HCT116 (cell line): Measurements from ENCODE around the gene PPM1A. TPM values are rescaled to one million over a fixed set of nuclear protein-coding genes. Genes with fewer than 3 reads are reported as not detected.
A peak's percentile ranks its signal among the peaks of the same experiment; 100 is the strongest.

Experiments
- ATAC-seq: fragments of 200-7000 bp; cut with Tn5 transposase; 2 replicates; pipeline ENCODE4 v1.9.1; 2020; ENCODE audit warnings: mild to moderate bottlenecking, moderate library complexity
- BruUV-seq: library from RNA; stranded (reverse); fragments of 400-500 nt; replicated peaks from 2 replicates; lab custom pipeline; 2021; lab: Mats Ljungman, UMichigan
- CTCF ChIA-PET: fragments of 300-600 bp; sonication (Branson Sonifier 250); formaldehyde crosslinking; loops from one replicate; lab custom pipeline; 2021; ENCODE audit warnings: antibody characterized with exemption; lab: Charles Lee
- POLR2A ChIA-PET: fragments of 300-600, 350-600 bp; sonication (Branson Sonifier 250); formaldehyde crosslinking; loops from one replicate; lab custom pipeline; 2021; ENCODE audit warnings: antibody characterized with exemption; lab: Charles Lee
- RAD21 ChIA-PET, 2 experiments: fragments of 300-600 bp; sonication (Branson Sonifier 250); formaldehyde crosslinking; loops; one replicate each; lab custom pipeline; 2023; ENCODE audit warnings: low total read pairs in 2 of 2; ENCODE audit not compliant: uncharacterized antibody in 2 of 2, unreplicated experiment in 2 of 2, low non-redundant PET in 1 of 2; lab: Charles Lee
- DNase-seq: peaks from one replicate; pipeline ENCODE4 v3.0.0-alpha.2; 2010; ENCODE audit warnings: low read depth, low spot score
- H2AFZ ChIP-seq: fragments of 200-600 bp; shearing (Covaris generic), sonication (generic); 2 replicates; pipeline ENCODE4 v1.6.1; 2017; ENCODE audit warnings: low read depth, mixed run types, mixed read lengths, antibody characterized with exemption, low read length; ENCODE audit not compliant: poor library complexity, severe bottlenecking
- H3K27ac ChIP-seq: 2 replicates; pipeline ENCODE4 v1.5.1; 2012; ENCODE audit warnings: low read depth, low read length
- H3K27me3 ChIP-seq: fragments of 200-600 bp; sonication (generic); 2 replicates; pipeline ENCODE4 v1.6.1; 2016; ENCODE audit warnings: mixed run types, low read length, mixed read lengths; ENCODE audit not compliant: insufficient read depth
- H3K36me3 ChIP-seq, 2 experiments: fragments of 200-500 bp in 1 of 2; fragments of 200-600 bp in 1 of 2; sonication (Bioruptor generic) in 1 of 2; sonication (generic) in 1 of 2; 2 replicates each; pipeline versions ENCODE4 v1.5.1 to v1.6.1; 2014 to 2016; ENCODE audit warnings: low read length in 2 of 2, inconsistent platforms in 1 of 2, mixed read lengths in 1 of 2, mixed run types in 1 of 2; ENCODE audit not compliant: insufficient read depth in 2 of 2, control insufficient read depth in 1 of 2
- H3K4me1 ChIP-seq, 2 experiments: fragments of 200-600 bp in 1 of 2; sonication (generic) in 1 of 2; 2 replicates each; pipeline versions ENCODE4 v1.5.1 to v1.6.1; 2012 to 2017; ENCODE audit warnings: low read length in 2 of 2, inconsistent platforms in 1 of 2, mild to moderate bottlenecking in 1 of 2, mixed read lengths in 1 of 2, mixed run types in 1 of 2, moderate library complexity in 1 of 2; ENCODE audit not compliant: insufficient read depth in 2 of 2, control insufficient read depth in 1 of 2
- H3K4me2 ChIP-seq: fragments of 200-600 bp; sonication (generic); 2 replicates; pipeline ENCODE4 v1.6.1; 2017; ENCODE audit warnings: mixed run types, low read length, mixed read lengths
- H3K4me3 ChIP-seq, 2 experiments: fragments of 200-600 bp in 1 of 2; sonication (generic) in 1 of 2; replicated peaks in 1 of 2; 2 replicates each; pipeline ENCODE4 v1.5.1; 2011 to 2016; ENCODE audit warnings: low read length in 2 of 2, control low read depth in 1 of 2, low read depth in 1 of 2, mild to moderate bottlenecking in 1 of 2, mixed read lengths in 1 of 2, mixed run types in 1 of 2
- H3K79me2 ChIP-seq: fragments of 200-600 bp; sonication (generic); 2 replicates; pipeline ENCODE4 v1.6.1; 2017; ENCODE audit warnings: mild to moderate bottlenecking, mixed run types, low read length, moderate library complexity, mixed read lengths; ENCODE audit not compliant: insufficient read depth
- H3K9ac ChIP-seq: fragments of 200-600 bp; sonication (generic); 2 replicates; pipeline ENCODE4 v1.6.1; 2016; ENCODE audit warnings: low read length, mixed read lengths
- H3K9me2 ChIP-seq: fragments of 200-600 bp; sonication (generic), shearing (Covaris generic); 2 replicates; pipeline ENCODE4 v1.6.1; 2017; ENCODE audit warnings: mixed run types, mild to moderate bottlenecking, moderate library complexity; ENCODE audit not compliant: insufficient read depth
- H3K9me3 ChIP-seq, 2 experiments: fragments of 200-500 bp in 1 of 2; fragments of 200-600 bp in 1 of 2; sonication (Bioruptor generic) in 1 of 2; sonication (generic) in 1 of 2; 2 replicates each; pipeline ENCODE4 v1.6.1; 2014 to 2017; ENCODE audit warnings: low read length in 2 of 2, mixed read lengths in 2 of 2, inconsistent platforms in 1 of 2, low read depth in 1 of 2, mild to moderate bottlenecking in 1 of 2, mixed run types in 1 of 2, moderate library complexity in 1 of 2; ENCODE audit not compliant: control insufficient read depth in 1 of 2, insufficient read depth in 1 of 2
- H4K20me1 ChIP-seq: fragments of 200-600 bp; sonication (generic), shearing (Covaris generic); 2 replicates; pipeline ENCODE4 v1.6.1; 2017; ENCODE audit warnings: mixed run types, mild to moderate bottlenecking, moderate library complexity; ENCODE audit not compliant: insufficient read depth
- CTCF ChIP-seq, 3 experiments: fragments of 200-600 bp in 1 of 3; sonication (generic) in 1 of 3; IDR thresholded peaks in 2 of 3; conservative IDR thresholded peaks in 1 of 3; 2 replicates each; pipeline ENCODE4 v1.5.1; 2012 to 2017; ENCODE audit warnings: low read depth in 2 of 3, low read length in 2 of 3, antibody characterized with exemption in 1 of 3, borderline replicate concordance in 1 of 3, control low read depth in 1 of 3, mild to moderate bottlenecking in 1 of 3, mixed read lengths in 1 of 3, mixed run types in 1 of 3, moderate library complexity in 1 of 3; ENCODE audit not compliant: insufficient read depth in 1 of 3
- ELF1 ChIP-seq: IDR thresholded peaks from 2 replicates; pipeline ENCODE4 v1.6.1; 2012; ENCODE audit warnings: low read depth, borderline replicate concordance
- EZH2 ChIP-seq: fragments of 200-600 bp; sonication (generic); IDR thresholded peaks from 2 replicates; pipeline ENCODE4 v1.6.1; 2017; ENCODE audit warnings: antibody characterized with exemption, mixed run types
- EZH2phosphoT487 ChIP-seq: fragments of 200-600 bp; IDR thresholded peaks from 2 replicates; pipeline ENCODE4 v1.6.1; 2018; ENCODE audit warnings: antibody characterized with exemption, borderline replicate concordance
- MAX ChIP-seq: IDR thresholded peaks from 2 replicates; pipeline ENCODE4 v1.6.1; 2012
- SIN3A ChIP-seq: IDR thresholded peaks from 2 replicates; pipeline ENCODE4 v1.6.1; 2012; ENCODE audit warnings: low read depth
- SP1 ChIP-seq: IDR thresholded peaks from 2 replicates; pipeline ENCODE4 v1.6.1; 2012; ENCODE audit warnings: low read depth
- intact Hi-C: fragments of 100-400 bp; cut with micrococcal nuclease; formaldehyde crosslinking; loops from 2 replicates; pipeline ENCODE4 v1.10.0; 2022
- total RNA-seq: library from RNA; stranded (reverse); gene quantifications from one replicate; pipeline ENCODE4 v1.2.1, GENCODE V29; 2021; ENCODE audit not compliant: unreplicated experiment
- TF ChIP-seq, protein P1 (sequence below): IDR thresholded peaks from 2 replicates; pipeline ENCODE4 v1.6.1; 2012

The PPM1A gene
- total RNA-seq, 1 experiment from 2014 or later, result 32.8 TPM

- BruUV-seq, result no TSS peak
- peaks cover 54% of the 10 kb centered on the region for H3K79me2 ChIP-seq
- intact Hi-C loops, result no loop called here
Measured at GRCh38 chr14:60250257-60251035, 1.4 kb downstream of the PPM1A start.

More at GRCh38 chr14:60250257-60251035, 1.4 kb downstream of the PPM1A start:
- no peaks in the 10 kb centered on the region for H4K20me1 ChIP-seq
- H3K9me3 ChIP-seq, result no peaks in the 10 kb centered on the region
- POLR2A ChIA-PET, result no interaction called here
- no peaks in the 10 kb centered on the region for H3K27me3 ChIP-seq
- H3K36me3 ChIP-seq, result no peaks in the 10 kb centered on the region
- H3K27ac ChIP-seq, result peak overlapping the region; percentile 36
- H3K4me1 ChIP-seq, result peaks cover 9 to 31% of the 10 kb centered on the region in 2 experiments
- H2AFZ ChIP-seq, result no peak overlapping the region
- peak overlapping the region; percentile 64 to 77 for H3K4me3 ChIP-seq
- no peaks in the 10 kb centered on the region for H3K9me2 ChIP-seq
- peak; percentile 6 for DNase-seq
- CTCF ChIA-PET, result interaction anchor here (0.8 kb wide), 1 partner anchor 16 kb away, joined by 4 read pairs; no protein-coding TSS in a partner anchor
- ATAC-seq, result no peak
- TF ChIP-seq, protein P1, sequence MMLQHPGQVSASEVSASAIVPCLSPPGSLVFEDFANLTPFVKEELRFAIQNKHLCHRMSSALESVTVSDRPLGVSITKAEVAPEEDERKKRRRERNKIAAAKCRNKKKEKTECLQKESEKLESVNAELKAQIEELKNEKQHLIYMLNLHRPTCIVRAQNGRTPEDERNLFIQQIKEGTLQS, result no peak
- TF ChIP-seq EZH2phosphoT487, result no peak
- TF ChIP-seq CTCF (IDR thresholded peaks at IDR 0.05 in 2 of 3, conservative IDR thresholded peaks at IDR 0.05 in 1 of 3; ENCODE audit: borderline replicate concordance in 1 of 3, insufficient read depth in 1 of 3, low read depth in 2 of 3, low read length in 2 of 3), result no peak
- TF ChIP-seq EZH2, result no peak
- TF ChIP-seq SP1, result no peak
- TF ChIP-seq MAX, result no peak
- no peak for TF ChIP-seq ELF1
- TF ChIP-seq SIN3A, result no peak
- RAD21 ChIA-PET, result no interaction called here
- H3K9ac ChIP-seq, result peak overlapping the region; percentile 72
- H3K4me2 ChIP-seq, result peak overlapping the region; percentile 93
